ENCODE results near the gene P2RY2. TPM values are rescaled to one million over a fixed set of nuclear protein-coding genes. Genes with fewer than 3 reads are reported as not detected.

P2RY2 gene
- total RNA-seq, 1 donor, result 0.36 TPM

GRCh38 chr11:73241300-73241699 lies 23.2 kb downstream of the P2RY2 start:
- Histone ChIP-seq H3K27ac (ENCODE audit: low read depth, low read length) (no peak overlapping the region), H3K4me1 (ENCODE audit: insufficient read depth, low read length) (peaks cover 43% of the 10 kb centered on the region), H4K20me1 (ENCODE audit: insufficient read depth, low read length) (no peaks in the 10 kb centered on the region), H3K9me3 (ENCODE audit: low read depth, low read length) (no peaks in the 10 kb centered on the region), H3K79me2 (ENCODE audit: insufficient read depth, low read length) (no peaks in the 10 kb centered on the region), H3K4me3 (ENCODE audit: insufficient read depth, low read length) (no peak overlapping the region), H2AFZ (ENCODE audit: low read length) (no peak overlapping the region), H3K4me2 (ENCODE audit: insufficient read depth, low read length) (no peak overlapping the region), H3K27me3 (ENCODE audit: insufficient read depth, low read length) (no peaks in the 10 kb centered on the region), H3K36me3 (ENCODE audit: insufficient read depth, low read length) (no peaks in the 10 kb centered on the region)
- DNase-seq (ENCODE audit: insufficient read length, low spot score, missing footprints), result peak; percentile 48
- TF ChIP-seq CTCF (IDR thresholded peaks at IDR 0.05; ENCODE audit: extremely low read depth, low read depth, low read length), result no peak

GRCh38 chr11:73242251-73243092 lies 24.4 kb downstream of the P2RY2 start:
- Histone ChIP-seq H3K27me3 (ENCODE audit: insufficient read depth, low read length) (no peaks in the 10 kb centered on the region), H3K4me3 (ENCODE audit: insufficient read depth, low read length) (peak overlapping the region; percentile 17), H3K27ac (ENCODE audit: low read depth, low read length) (peak overlapping the region; percentile 54), H2AFZ (ENCODE audit: low read length) (peak overlapping the region; percentile 90), H3K4me2 (ENCODE audit: insufficient read depth, low read length) (peak overlapping the region; percentile 46), H3K4me1 (ENCODE audit: insufficient read depth, low read length) (peaks cover 40% of the 10 kb centered on the region), H4K20me1 (ENCODE audit: insufficient read depth, low read length) (no peaks in the 10 kb centered on the region), H3K79me2 (ENCODE audit: insufficient read depth, low read length) (no peaks in the 10 kb centered on the region), H3K9me3 (ENCODE audit: low read depth, low read length) (no peaks in the 10 kb centered on the region), H3K36me3 (ENCODE audit: insufficient read depth, low read length) (no peaks in the 10 kb centered on the region)
- DNase-seq (ENCODE audit: insufficient read length, low spot score, missing footprints), result peak; percentile 92
- TF ChIP-seq CTCF (IDR thresholded peaks at IDR 0.05; ENCODE audit: extremely low read depth, low read depth, low read length), result peak; percentile 90

GRCh38 chr11:73243093-73243485 lies 25.0 kb downstream of the P2RY2 start:
- peaks cover 34% of the 10 kb centered on the region for H3K4me1 ChIP-seq (ENCODE audit: insufficient read depth, low read length)
- H3K27ac ChIP-seq (ENCODE audit: low read depth, low read length), result no peak overlapping the region
- no peak for TF ChIP-seq CTCF (IDR thresholded peaks at IDR 0.05; ENCODE audit: extremely low read depth, low read depth, low read length)
- no peak overlapping the region for H3K4me2 ChIP-seq (ENCODE audit: insufficient read depth, low read length)
- DNase-seq (ENCODE audit: insufficient read length, low spot score, missing footprints), result no peak
- H3K79me2 ChIP-seq (ENCODE audit: insufficient read depth, low read length), result no peaks in the 10 kb centered on the region
- no peaks in the 10 kb centered on the region for H3K9me3 ChIP-seq (ENCODE audit: low read depth, low read length)
- H3K4me3 ChIP-seq (ENCODE audit: insufficient read depth, low read length), result no peak overlapping the region
- no peaks in the 10 kb centered on the region for H3K36me3 ChIP-seq (ENCODE audit: insufficient read depth, low read length)
- H4K20me1 ChIP-seq (ENCODE audit: insufficient read depth, low read length), result no peaks in the 10 kb centered on the region
- H3K27me3 ChIP-seq (ENCODE audit: insufficient read depth, low read length), result no peaks in the 10 kb centered on the region
- H2AFZ ChIP-seq (ENCODE audit: low read length), result peak overlapping the region; percentile 90

GRCh38 chr11:73244589-73245240 lies 26.6 kb downstream of the P2RY2 start:
- no peak for TF ChIP-seq CTCF (IDR thresholded peaks at IDR 0.05; ENCODE audit: extremely low read depth, low read depth, low read length)
- H3K4me3 ChIP-seq (ENCODE audit: insufficient read depth, low read length), result no peak overlapping the region
- no peaks in the 10 kb centered on the region for H4K20me1 ChIP-seq (ENCODE audit: insufficient read depth, low read length)
- no peaks in the 10 kb centered on the region for H3K36me3 ChIP-seq (ENCODE audit: insufficient read depth, low read length)
- peaks cover 33% of the 10 kb centered on the region for H3K4me1 ChIP-seq (ENCODE audit: insufficient read depth, low read length)
- H3K27ac ChIP-seq (ENCODE audit: low read depth, low read length), result no peak overlapping the region
- H2AFZ ChIP-seq (ENCODE audit: low read length), result peak overlapping the region; percentile 35
- no peaks in the 10 kb centered on the region for H3K9me3 ChIP-seq (ENCODE audit: low read depth, low read length)
- no peaks in the 10 kb centered on the region for H3K79me2 ChIP-seq (ENCODE audit: insufficient read depth, low read length)
- no peak overlapping the region for H3K4me2 ChIP-seq (ENCODE audit: insufficient read depth, low read length)
- no peaks in the 10 kb centered on the region for H3K27me3 ChIP-seq (ENCODE audit: insufficient read depth, low read length)
- no peak for DNase-seq (ENCODE audit: insufficient read length, low spot score, missing footprints)
